ENCODE data around the gene ADARB2. TPM values are rescaled to one million over a fixed set of nuclear protein-coding genes. Genes with fewer than 3 reads are reported as not detected.

ADARB2 gene
- total and polyA plus RNA-seq, 11 donors, result 0.07 to 1.2 (median 0.28) TPM; not detected in 4

DNA sequence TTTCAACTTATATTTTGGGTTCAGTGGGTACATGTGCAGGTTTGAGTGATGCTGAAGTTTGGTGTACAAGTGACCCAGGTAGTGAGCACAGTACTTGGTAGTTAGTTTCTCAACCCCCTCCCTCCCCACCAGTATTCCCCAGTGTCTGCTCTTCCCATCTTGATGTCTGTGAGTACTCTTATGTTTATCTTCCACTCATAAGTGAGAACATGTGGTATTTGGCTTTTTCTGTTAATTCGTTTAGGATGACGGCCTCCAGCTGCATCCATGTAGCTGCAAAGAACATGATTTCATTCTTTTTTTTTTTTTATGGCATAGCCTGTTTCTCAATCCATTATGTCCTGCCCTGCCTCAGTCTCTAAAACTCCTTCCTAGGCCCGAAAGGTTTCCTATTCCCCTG is 459.0 kb downstream of the ADARB2 start:
- H3K27ac ChIP-seq, result no peak overlapping the region
- intact Hi-C loops (cut with DNase I), result no loop called here
- H3K27me3 ChIP-seq, result peaks cover 0 to 18% (median 0%) of the 10 kb centered on the region in 9 donors
- DNase-seq (no peak), ATAC-seq (no peak)
- H3K9me3 ChIP-seq, result no peaks in the 10 kb centered on the region
- WGBS, 4 donors, result 59 to 69% (median 65%) methylated on average over 3 of the region's 3 CpGs
- no peaks in the 10 kb centered on the region for H3K36me3 ChIP-seq
- TF ChIP-seq POLR2A (IDR thresholded peaks at IDR 0.05), result no peak
- TF ChIP-seq, protein P1, sequence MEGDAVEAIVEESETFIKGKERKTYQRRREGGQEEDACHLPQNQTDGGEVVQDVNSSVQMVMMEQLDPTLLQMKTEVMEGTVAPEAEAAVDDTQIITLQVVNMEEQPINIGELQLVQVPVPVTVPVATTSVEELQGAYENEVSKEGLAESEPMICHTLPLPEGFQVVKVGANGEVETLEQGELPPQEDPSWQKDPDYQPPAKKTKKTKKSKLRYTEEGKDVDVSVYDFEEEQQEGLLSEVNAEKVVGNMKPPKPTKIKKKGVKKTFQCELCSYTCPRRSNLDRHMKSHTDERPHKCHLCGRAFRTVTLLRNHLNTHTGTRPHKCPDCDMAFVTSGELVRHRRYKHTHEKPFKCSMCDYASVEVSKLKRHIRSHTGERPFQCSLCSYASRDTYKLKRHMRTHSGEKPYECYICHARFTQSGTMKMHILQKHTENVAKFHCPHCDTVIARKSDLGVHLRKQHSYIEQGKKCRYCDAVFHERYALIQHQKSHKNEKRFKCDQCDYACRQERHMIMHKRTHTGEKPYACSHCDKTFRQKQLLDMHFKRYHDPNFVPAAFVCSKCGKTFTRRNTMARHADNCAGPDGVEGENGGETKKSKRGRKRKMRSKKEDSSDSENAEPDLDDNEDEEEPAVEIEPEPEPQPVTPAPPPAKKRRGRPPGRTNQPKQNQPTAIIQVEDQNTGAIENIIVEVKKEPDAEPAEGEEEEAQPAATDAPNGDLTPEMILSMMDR (IDR thresholded peaks at IDR 0.05), result no peak
- no peak overlapping the region for H3K4me3 ChIP-seq
- no peaks in the 10 kb centered on the region for H3K4me1 ChIP-seq

DNA sequence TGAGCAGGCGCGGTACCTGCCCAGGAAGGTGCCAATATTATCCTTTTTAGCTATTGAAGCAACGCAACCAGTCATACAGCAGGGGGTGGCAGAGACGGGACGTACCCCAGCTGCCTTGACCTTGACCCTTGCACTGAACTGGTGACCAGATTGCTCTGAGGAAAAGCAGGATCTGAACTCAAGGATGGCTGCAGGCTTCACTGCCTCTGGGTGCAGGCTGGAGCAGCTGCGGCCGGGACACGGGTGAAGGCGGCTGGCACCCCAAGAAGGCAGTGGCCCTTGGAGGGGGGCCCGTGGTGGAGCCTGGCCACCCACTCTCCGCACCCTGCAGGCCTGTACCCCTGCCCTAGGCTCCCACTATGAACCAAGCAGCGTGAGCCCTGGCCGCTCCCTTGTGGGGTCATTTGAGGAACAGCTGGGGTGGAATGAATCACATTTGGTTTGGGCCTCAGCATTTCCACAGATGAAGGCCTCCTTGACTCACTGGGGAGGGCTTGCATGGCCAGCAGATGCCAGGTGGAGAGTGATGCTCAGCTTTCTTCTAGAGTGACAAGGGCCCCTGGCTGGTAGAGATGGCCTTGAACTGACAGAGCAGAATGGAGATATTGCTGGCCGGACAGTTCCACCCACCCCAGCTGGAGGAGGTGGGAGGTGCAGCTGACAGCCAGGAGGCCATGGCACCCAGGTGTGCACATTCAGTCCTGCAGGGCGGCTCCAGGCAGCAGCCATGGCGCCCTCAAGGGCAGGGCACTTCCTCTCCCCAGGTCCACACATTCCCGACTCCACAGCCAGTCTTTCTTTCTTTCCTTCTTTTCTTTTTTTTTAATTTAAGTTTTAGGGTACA is 462.4 kb downstream of the ADARB2 start:
- no peaks in the 10 kb centered on the region for H3K9me3 ChIP-seq
- H3K4me1 ChIP-seq, result no peaks in the 10 kb centered on the region
- H3K27ac ChIP-seq, result no peak overlapping the region
- peak in 1 of 4 donors; percentile 43 for ATAC-seq
- no peak overlapping the region for H3K4me3 ChIP-seq
- 90 to 92% (median 91%) methylated on average over 9 to 17 of the region's 17 CpGs for WGBS, 4 donors
- no peaks in the 10 kb centered on the region for H3K36me3 ChIP-seq
- no peak for DNase-seq
- intact Hi-C loops (cut with DNase I), result no loop called here
- peaks cover 0 to 4% (median 0%) of the 10 kb centered on the region in 9 donors for H3K27me3 ChIP-seq
- TF ChIP-seq, protein P1 (IDR thresholded peaks at IDR 0.05), result no peak
- no peak for TF ChIP-seq POLR2A (IDR thresholded peaks at IDR 0.05)

DNA sequence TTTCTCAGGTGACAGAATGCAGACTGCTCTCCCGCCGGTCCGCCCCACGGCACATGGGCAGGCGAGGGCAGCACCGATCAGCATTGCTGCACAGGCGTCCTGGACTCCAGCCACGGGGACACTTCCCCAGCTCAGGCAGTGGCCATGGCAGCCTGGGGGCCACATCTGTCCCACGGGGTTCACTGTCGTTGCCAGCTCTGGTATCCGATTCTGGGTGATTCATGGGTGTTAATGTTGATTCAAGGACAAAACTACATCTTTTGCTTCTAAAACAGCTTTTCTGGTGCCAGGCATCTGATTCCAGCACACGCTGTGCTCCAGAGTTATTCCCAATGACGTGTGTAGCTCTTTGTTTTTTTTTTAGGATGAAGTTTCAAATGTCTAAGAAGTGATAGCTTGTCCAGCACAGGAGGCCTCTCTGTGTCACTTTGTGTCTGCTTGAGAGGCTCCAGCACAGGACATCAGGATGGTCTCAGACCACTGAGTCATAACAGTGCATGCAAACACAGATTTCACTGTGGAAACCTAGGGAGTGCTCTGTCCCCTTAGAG is 463.1 kb downstream of the ADARB2 start:
- no peaks in the 10 kb centered on the region for H3K4me1 ChIP-seq
- no peaks in the 10 kb centered on the region for H3K27me3 ChIP-seq
- TF ChIP-seq, protein P1 (IDR thresholded peaks at IDR 0.05), result no peak
- no peak for TF ChIP-seq POLR2A (IDR thresholded peaks at IDR 0.05)
- no peak for DNase-seq
- WGBS, 4 donors, result 80 to 89% (median 86%) methylated on average over 4 to 13 of the region's 13 CpGs
- ATAC-seq, result no peak
- no peak overlapping the region for H3K4me3 ChIP-seq
- H3K27ac ChIP-seq, result no peak overlapping the region
- intact Hi-C loops (cut with DNase I), result no loop called here
- no peaks in the 10 kb centered on the region for H3K9me3 ChIP-seq
- no peaks in the 10 kb centered on the region for H3K36me3 ChIP-seq

DNA sequence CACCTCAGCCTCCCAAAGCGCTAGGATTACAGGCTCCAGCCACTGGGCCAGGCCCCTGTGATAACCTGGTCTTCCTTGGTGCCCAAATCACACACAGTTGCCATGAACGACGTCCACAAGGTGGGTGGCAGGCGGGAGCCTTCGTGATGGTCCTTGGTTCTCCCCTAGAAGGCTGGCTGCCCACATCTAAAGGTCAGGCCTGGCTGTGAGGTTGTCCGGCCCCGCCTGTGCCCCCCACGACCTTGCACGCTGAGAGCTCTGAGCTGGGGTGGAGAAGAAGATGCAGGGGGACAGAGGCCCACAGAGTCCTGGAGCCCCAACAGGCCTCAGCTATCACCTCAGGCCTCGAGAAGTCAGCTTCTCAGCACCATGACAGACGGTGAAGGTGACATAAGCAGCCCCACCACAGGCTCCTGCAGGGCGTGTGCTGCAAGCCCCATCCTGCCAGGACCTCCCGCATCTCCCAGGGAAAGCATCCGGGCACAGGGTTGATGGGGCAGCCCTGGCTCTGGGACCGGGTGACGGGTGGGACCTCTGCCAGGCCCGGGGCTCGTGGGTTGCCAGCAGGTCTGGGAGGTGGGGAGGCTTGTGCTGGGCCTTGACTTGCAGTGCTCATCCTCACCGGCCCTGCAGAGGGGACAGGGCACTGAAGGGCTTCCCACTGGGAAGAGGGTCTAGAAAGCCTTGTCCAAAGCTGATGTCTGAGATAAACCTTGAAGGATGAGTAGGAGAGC is 463.8 kb downstream of the ADARB2 start:
- Histone ChIP-seq H3K27me3 (no peaks in the 10 kb centered on the region), H3K9me3 (no peaks in the 10 kb centered on the region), H3K36me3 (no peaks in the 10 kb centered on the region), H3K4me1 (no peaks in the 10 kb centered on the region), H3K4me3 (no peak overlapping the region), H3K27ac (no peak overlapping the region)
- TF ChIP-seq POLR2A (IDR thresholded peaks at IDR 0.05), result no peak
- TF ChIP-seq, protein P1 (IDR thresholded peaks at IDR 0.05), result no peak
- intact Hi-C loops (cut with DNase I), result no loop called here
- DNase-seq, result no peak
- 87 to 92% (median 88%) methylated on average over 11 to 19 of the region's 19 CpGs for WGBS, 4 donors
- peak in 1 of 4 donors; percentile 11 for ATAC-seq
